ENCODE measurements around the gene TLX3.

TLX3 gene

DNA sequence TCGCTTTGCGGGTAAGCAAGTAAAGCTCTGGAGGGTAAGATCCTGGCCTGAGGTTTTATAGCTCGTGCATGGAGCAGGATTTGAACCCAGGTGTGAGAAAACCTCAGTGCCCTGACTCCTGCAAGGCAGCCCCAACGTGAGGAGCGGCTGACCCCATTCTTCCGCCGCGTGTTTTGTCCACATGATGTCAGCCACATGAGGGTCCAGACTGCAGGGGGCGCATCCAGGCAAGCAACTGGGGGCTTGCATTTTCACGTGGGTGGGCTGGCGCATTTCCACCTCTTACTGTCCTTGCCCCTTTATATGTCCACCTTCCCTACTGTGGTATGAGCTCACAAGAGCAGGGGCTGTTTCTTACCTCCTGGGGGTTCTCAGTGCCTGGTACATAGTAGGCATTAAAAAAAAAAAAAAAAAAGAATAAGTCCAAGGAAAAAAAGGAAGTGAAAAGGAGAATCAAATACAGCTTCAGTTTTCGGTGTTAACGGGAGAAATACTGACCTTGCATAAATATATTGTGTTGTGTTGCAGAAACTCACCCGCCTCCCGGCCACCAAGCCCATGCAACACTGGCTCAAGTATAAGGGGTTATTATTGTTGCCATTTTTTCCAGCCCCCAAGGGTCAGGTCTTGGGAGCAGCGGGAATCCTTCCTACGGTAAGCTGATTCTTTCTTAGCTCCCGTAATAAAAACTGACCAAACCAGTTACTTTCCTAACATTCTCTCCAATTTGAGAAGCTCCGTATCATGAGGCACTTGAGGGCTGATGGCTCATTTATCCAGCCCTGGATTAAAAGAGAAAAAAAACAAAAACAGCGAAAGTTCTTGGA is 15.0 kb downstream of the TLX3 start:
- H3K4me3 ChIP-seq (ENCODE audit: low read depth, low read length) = no peak overlapping the region
- TF ChIP-seq, protein P1, sequence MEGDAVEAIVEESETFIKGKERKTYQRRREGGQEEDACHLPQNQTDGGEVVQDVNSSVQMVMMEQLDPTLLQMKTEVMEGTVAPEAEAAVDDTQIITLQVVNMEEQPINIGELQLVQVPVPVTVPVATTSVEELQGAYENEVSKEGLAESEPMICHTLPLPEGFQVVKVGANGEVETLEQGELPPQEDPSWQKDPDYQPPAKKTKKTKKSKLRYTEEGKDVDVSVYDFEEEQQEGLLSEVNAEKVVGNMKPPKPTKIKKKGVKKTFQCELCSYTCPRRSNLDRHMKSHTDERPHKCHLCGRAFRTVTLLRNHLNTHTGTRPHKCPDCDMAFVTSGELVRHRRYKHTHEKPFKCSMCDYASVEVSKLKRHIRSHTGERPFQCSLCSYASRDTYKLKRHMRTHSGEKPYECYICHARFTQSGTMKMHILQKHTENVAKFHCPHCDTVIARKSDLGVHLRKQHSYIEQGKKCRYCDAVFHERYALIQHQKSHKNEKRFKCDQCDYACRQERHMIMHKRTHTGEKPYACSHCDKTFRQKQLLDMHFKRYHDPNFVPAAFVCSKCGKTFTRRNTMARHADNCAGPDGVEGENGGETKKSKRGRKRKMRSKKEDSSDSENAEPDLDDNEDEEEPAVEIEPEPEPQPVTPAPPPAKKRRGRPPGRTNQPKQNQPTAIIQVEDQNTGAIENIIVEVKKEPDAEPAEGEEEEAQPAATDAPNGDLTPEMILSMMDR (IDR thresholded peaks at IDR 0.05; ENCODE audit: borderline replicate concordance, insufficient read depth, low read depth, low read length) = no peak

DNA sequence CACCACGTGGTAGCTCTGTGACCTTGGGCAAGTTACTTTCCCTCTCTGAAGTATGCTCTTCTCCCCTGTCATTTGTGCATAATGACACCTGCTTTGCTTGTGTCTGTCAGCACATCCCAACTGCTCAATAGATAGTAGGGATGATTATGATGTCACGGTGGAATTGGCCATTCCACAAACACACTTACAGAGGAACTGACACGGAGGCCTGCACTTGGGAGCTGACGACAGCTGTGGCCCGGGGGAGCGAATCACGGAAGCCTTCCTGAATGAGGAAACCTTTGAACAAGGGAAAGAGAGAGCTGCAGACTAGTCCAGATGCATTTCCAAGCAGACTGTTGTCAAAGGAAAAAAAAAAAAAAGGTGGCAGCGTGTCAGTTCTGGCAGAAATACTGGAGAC is 21.0 kb downstream of the TLX3 start:
- H3K4me3 ChIP-seq (ENCODE audit: low read depth, low read length) = no peak overlapping the region
- TF ChIP-seq, protein P1 (IDR thresholded peaks at IDR 0.05; ENCODE audit: borderline replicate concordance, insufficient read depth, low read depth, low read length) = no peak

DNA sequence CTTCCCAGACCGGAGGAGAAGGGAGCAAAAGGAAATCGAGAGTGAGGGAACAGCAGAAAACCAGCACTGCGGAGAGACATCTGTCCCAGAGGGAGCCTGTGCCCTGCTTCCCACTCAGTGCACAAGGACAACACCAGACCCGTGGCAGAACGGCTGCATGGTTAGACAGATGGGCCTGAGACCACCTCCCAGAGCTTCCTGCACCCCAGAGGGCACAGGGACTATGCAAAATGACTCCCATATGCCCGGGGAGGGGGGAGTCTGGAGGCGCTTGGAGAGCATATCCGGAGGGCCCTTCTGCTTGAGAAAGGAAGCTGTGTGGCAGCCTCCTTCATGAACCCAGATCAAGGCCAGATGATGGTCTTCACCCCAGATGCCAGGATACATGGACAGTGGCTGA is 26.6 kb downstream of the TLX3 start:
- TF ChIP-seq, protein P1 (IDR thresholded peaks at IDR 0.05; ENCODE audit: borderline replicate concordance, insufficient read depth, low read depth, low read length) = no peak
- H3K4me3 ChIP-seq (ENCODE audit: low read depth, low read length) = no peak overlapping the region

DNA sequence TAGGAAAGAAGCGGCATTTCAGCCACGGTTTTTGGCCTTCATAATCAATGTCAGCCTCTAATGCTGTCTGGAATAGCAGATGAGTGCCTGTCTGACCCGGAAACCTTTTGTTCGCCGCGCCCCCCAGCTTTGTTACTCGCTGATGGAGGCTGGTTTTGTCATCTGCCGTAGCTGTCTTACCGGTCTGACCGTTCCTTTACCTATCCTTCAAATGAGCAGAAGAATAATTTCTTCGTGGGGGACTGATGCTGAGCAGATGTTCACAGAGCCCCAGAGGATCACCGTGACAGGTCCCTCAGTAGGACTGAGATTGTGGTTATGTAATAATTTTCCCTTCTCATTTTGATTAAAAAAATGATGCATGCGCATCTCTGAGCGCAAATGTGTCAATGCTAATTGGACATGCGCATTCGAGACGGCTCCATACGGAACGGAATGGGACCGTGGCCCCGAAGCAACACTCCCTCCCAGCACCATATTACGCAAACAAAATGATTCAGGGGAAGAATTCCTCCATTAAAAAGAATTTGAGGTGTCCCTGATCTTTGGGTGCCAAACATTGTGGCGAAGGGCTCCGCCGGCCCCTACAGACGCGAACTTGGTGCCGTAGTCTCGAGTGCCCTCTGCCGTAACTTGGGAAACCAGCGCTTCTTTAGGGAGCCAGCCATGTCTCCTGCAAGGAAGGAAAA is 27.6 kb downstream of the TLX3 start:
- TF ChIP-seq, protein P1 (IDR thresholded peaks at IDR 0.05; ENCODE audit: borderline replicate concordance, insufficient read depth, low read depth, low read length) = peak; percentile 41; the same call in 1 of the 2 replicates
- H3K4me3 ChIP-seq (ENCODE audit: low read depth, low read length) = no peak overlapping the region

DNA sequence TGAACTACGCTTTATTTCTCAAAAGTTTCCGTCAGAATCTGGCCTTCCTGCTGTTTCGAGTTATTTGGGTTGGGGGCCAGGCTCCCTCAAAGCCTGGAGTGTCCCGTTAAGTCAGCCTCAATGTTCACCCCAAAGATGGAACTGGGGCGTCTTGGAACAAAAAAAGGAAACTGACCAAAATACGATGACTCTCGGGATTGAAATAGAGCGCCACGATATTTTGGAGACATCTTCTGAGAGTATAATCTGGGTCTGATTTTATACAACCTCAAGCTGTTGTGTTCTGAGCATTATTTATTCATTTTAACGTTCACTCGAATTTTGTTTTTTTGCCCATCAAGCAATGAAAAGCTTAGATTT is 28.1 kb downstream of the TLX3 start:
- TF ChIP-seq, protein P1 (IDR thresholded peaks at IDR 0.05; ENCODE audit: borderline replicate concordance, insufficient read depth, low read depth, low read length) = no peak
- H3K4me3 ChIP-seq (ENCODE audit: low read depth, low read length) = no peak overlapping the region

DNA sequence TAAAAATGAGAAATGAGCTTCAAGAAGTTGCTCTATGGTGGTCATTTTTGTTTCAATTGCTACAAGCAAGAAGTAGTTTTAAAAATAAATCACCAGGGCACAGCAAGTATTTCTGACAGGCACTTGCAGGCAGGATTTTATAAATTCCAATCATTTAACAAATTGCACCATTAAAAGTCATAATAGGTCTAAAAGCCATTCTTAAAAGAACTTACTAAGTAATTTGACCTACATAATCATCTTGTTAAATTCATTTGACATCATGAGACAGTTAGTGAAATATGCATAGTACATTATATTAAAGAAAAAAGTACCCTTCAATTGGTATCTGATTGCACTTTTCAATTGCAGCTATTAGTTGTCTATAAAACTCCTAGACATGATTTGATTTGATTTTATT is 31.0 kb downstream of the TLX3 start:
- no peak overlapping the region for H3K4me3 ChIP-seq (ENCODE audit: low read depth, low read length)
- TF ChIP-seq, protein P1 (IDR thresholded peaks at IDR 0.05; ENCODE audit: borderline replicate concordance, insufficient read depth, low read depth, low read length) = no peak

DNA sequence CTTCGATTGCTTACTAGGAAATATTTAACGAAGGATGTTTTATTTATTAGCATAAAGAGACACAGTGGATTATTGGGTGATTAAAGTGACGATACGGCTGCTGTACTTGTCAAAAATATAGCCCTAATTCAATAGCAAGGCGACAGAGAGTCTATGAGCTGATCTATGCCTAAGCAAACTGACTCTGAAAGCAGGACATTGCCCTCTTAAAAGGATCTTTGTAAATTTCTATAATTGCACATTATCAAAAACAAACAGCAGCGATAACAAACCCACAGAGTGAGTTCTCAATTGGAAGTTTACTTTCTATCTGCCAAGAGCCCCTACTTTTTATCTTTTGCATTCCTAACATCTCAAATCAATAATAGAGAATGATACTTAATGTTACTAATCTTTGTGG is 31.4 kb downstream of the TLX3 start:
- TF ChIP-seq, protein P1 (IDR thresholded peaks at IDR 0.05; ENCODE audit: borderline replicate concordance, insufficient read depth, low read depth, low read length) = no peak
- no peak overlapping the region for H3K4me3 ChIP-seq (ENCODE audit: low read depth, low read length)

All from GM12875 (cell line).